PFSK-1 (cell line): Measurements from ENCODE around the gene PI4KA.

Experiments used
- FOXP2 ChIP-seq: optimal IDR thresholded peaks from 2 replicates; pipeline ENCODE3; 2011; ENCODE audit warnings: borderline replicate concordance, control low read depth, inconsistent platforms; ENCODE audit not compliant: insufficient read depth; ENCODE audit errors: extremely low read length, extremely low read depth
- POLR2AphosphoS5 ChIP-seq: IDR thresholded peaks from 2 replicates; pipeline ENCODE4 v1.6.1; 2012; ENCODE audit warnings: low read depth, mild to moderate bottlenecking, control low read depth, low read length, moderate library complexity
- REST ChIP-seq, 2 experiments: IDR thresholded peaks; 2 replicates each; pipeline versions ENCODE4 v1.6.1 to v1.8.0; 2011 to 2012; ENCODE audit warnings: low read depth in 2 of 2, low read length in 2 of 2, control low read depth in 1 of 2, inconsistent platforms in 1 of 2, mild to moderate bottlenecking in 1 of 2, moderate library complexity in 1 of 2; ENCODE audit not compliant: insufficient read depth in 1 of 2
- SIN3A ChIP-seq: IDR thresholded peaks from 2 replicates; pipeline ENCODE4 v1.6.1; 2012; ENCODE audit warnings: mild to moderate bottlenecking, low read length, moderate library complexity, borderline replicate concordance; ENCODE audit not compliant: insufficient read depth
- TAF1 ChIP-seq: IDR thresholded peaks from 2 replicates; pipeline ENCODE4 v1.6.1; 2012; ENCODE audit warnings: low read length, control low read depth, borderline replicate concordance; ENCODE audit not compliant: insufficient read depth

PI4KA gene

GRCh38 chr22:20777420-20778177, 81.0 kb downstream of the PI4KA start:
- TF ChIP-seq FOXP2 (no peak), POLR2AphosphoS5 (no peak), REST (IDR thresholded peaks at IDR 0.05; ENCODE audit: insufficient read depth in 1 of 2, low read depth in 2 of 2, low read length in 2 of 2) (no peak), TAF1 (no peak)

GRCh38 chr22:20776624-20777405, 81.8 kb downstream of the PI4KA start:
- no peak for TF ChIP-seq SIN3A
- TF ChIP-seq FOXP2: no peak
- no peak for TF ChIP-seq TAF1
- no peak for TF ChIP-seq REST (IDR thresholded peaks at IDR 0.05; ENCODE audit: insufficient read depth in 1 of 2, low read depth in 2 of 2, low read length in 2 of 2)
- no peak for TF ChIP-seq POLR2AphosphoS5

GRCh38 chr22:20775342-20775895, 83.2 kb downstream of the PI4KA start:
- TF ChIP-seq POLR2AphosphoS5 (no peak), SIN3A (no peak), REST (IDR thresholded peaks at IDR 0.05; ENCODE audit: insufficient read depth in 1 of 2, low read depth in 2 of 2, low read length in 2 of 2) (no peak), TAF1 (no peak), FOXP2 (no peak)

- TF ChIP-seq SIN3A (no peak), FOXP2 (no peak), TAF1 (no peak), REST (IDR thresholded peaks at IDR 0.05; ENCODE audit: insufficient read depth in 1 of 2, low read depth in 2 of 2, low read length in 2 of 2) (no peak)
Observed at GRCh38 chr22:20774882-20775281, 83.7 kb downstream of the PI4KA start.
